ENCODE results near the gene ALG5. TPM values are rescaled to one million over a fixed set of nuclear protein-coding genes. Genes with fewer than 3 reads are reported as not detected.
A peak's percentile ranks its signal among the peaks of the same experiment; 100 is the strongest.

Gene ALG5
- total and polyA plus RNA-seq, 2 experiments from 2014 or later: 29.6 to 76.2 TPM

GRCh38 chr13:36997716-36998427 is 1.3 kb downstream of the ALG5 start:
- peak overlapping the region; percentile 97 for H2AFZ ChIP-seq
- peaks cover 16% of the 10 kb centered on the region for H3K4me1 ChIP-seq (ENCODE audit: insufficient read depth)
- in situ Hi-C loops (cut with MboI): loop anchor here (25.0 kb wide), 1 partner anchor 586 kb away; no protein-coding TSS in a partner anchor
- TF ChIP-seq EZH2 (IDR thresholded peaks at IDR 0.05; ENCODE audit: insufficient read depth, poor library complexity, severe bottlenecking): no peak
- no peak for TF ChIP-seq EZH2phosphoT487 (IDR thresholded peaks at IDR 0.05; ENCODE audit: insufficient read depth, low read depth)
- WGBS, 2 experiments (ENCODE audit: low coverage in 1 of 2, low lambda C conversion rate in 2 of 2, missing lambda C conversion rate in 2 of 2): 61 to 63% methylated on average over 6 of the region's 6 CpGs
- H3K4me2 ChIP-seq (ENCODE audit: unreplicated experiment): peak overlapping the region; percentile 96
- peaks cover 9% of the 10 kb centered on the region for H3F3A ChIP-seq (ENCODE audit: insufficient read depth)
- H3K36me3 ChIP-seq (ENCODE audit: low read depth): peaks cover 19% of the 10 kb centered on the region
- H3K9me3 ChIP-seq (ENCODE audit: low read depth): no peaks in the 10 kb centered on the region
- peaks cover 74% of the 10 kb centered on the region for H3K79me2 ChIP-seq (ENCODE audit: insufficient read depth)
- peak overlapping the region; percentile 95 for H3K4me3 ChIP-seq
- DNase-seq: peak; percentile 51
- peak overlapping the region; percentile 95 for H3K9ac ChIP-seq
- 0 out of 2 replicates have a peak, but pooled peaks cover 3% of the 10 kb centered on the region for H4K20me1 ChIP-seq (ENCODE audit: insufficient read depth)
- no peaks in the 10 kb centered on the region for H3K9me2 ChIP-seq (ENCODE audit: insufficient read depth)
- no peaks in the 10 kb centered on the region for H3K27me3 ChIP-seq (replicated peaks; ENCODE audit: insufficient read depth)
- H3K27ac ChIP-seq: peak overlapping the region; percentile 55

- peaks cover 67% of the 10 kb centered on the region for H3K36me3 ChIP-seq (ENCODE audit: low read depth)
- in situ Hi-C loops (cut with MboI): loop anchor here (25.0 kb wide), 1 partner anchor 580 kb away; no protein-coding TSS in a partner anchor
Measured at GRCh38 chr13:36992362-36992761, 6.8 kb downstream of the ALG5 start.

GRCh38 chr13:36986462-36987240 is 12.5 kb downstream of the ALG5 start:
- H3K79me2 ChIP-seq (ENCODE audit: insufficient read depth): 0 out of 2 replicates have a peak, but pooled peaks cover 4% of the 10 kb centered on the region
- H3K9ac ChIP-seq: no peak overlapping the region
- no peaks in the 10 kb centered on the region for H3K9me3 ChIP-seq (ENCODE audit: low read depth)
- H3K27me3 ChIP-seq (replicated peaks; ENCODE audit: insufficient read depth): no peaks in the 10 kb centered on the region
- peak; percentile 26 for DNase-seq
- H3F3A ChIP-seq (ENCODE audit: insufficient read depth): peaks cover 44% of the 10 kb centered on the region
- H3K4me2 ChIP-seq (ENCODE audit: unreplicated experiment): no peak overlapping the region
- no peaks in the 10 kb centered on the region for H3K9me2 ChIP-seq (ENCODE audit: insufficient read depth)
- TF ChIP-seq EZH2 (IDR thresholded peaks at IDR 0.05; ENCODE audit: insufficient read depth, poor library complexity, severe bottlenecking) (no peak), EZH2phosphoT487 (IDR thresholded peaks at IDR 0.05; ENCODE audit: insufficient read depth, low read depth) (no peak)
- no peak overlapping the region for H3K27ac ChIP-seq
- in situ Hi-C loops (cut with MboI): loop anchor here (25.0 kb wide), 1 partner anchor 574 kb away; no protein-coding TSS in a partner anchor
- H3K36me3 ChIP-seq (ENCODE audit: low read depth): peaks cover 74% of the 10 kb centered on the region
- 76 to 78% methylated on average over 2 of the region's 2 CpGs for WGBS, 2 experiments (ENCODE audit: low coverage in 1 of 2, low lambda C conversion rate in 2 of 2, missing lambda C conversion rate in 2 of 2)
- H3K4me3 ChIP-seq: no peak overlapping the region
- H2AFZ ChIP-seq: no peak overlapping the region
- no peaks in the 10 kb centered on the region for H3K4me1 ChIP-seq (ENCODE audit: insufficient read depth)
- no peaks in the 10 kb centered on the region for H4K20me1 ChIP-seq (ENCODE audit: insufficient read depth)

More at GRCh38 chr13:36992362-36992761, 6.8 kb downstream of the ALG5 start:
- H3K27me3 ChIP-seq (replicated peaks; ENCODE audit: insufficient read depth): no peaks in the 10 kb centered on the region
- no peak overlapping the region for H3K4me2 ChIP-seq (ENCODE audit: unreplicated experiment)
- no peak overlapping the region for H2AFZ ChIP-seq
- peaks cover 12% of the 10 kb centered on the region; the same call in 1 of the 2 replicates for H3F3A ChIP-seq (ENCODE audit: insufficient read depth)
- H3K27ac ChIP-seq: no peak overlapping the region
- H3K9ac ChIP-seq: no peak overlapping the region
- H3K9me2 ChIP-seq (ENCODE audit: insufficient read depth): no peaks in the 10 kb centered on the region
- H3K9me3 ChIP-seq (ENCODE audit: low read depth): no peaks in the 10 kb centered on the region
- 0 out of 2 replicates have a peak, but pooled peaks cover under 1% of the 10 kb centered on the region for H3K4me1 ChIP-seq (ENCODE audit: insufficient read depth)
- no peak overlapping the region for H3K4me3 ChIP-seq
- H4K20me1 ChIP-seq (ENCODE audit: insufficient read depth): 0 out of 2 replicates have a peak, but pooled peaks cover 3% of the 10 kb centered on the region
- DNase-seq: no peak
- 100% methylated on average over 4 of the region's 4 CpGs for WGBS, 2 experiments (ENCODE audit: low coverage in 1 of 2, low lambda C conversion rate in 2 of 2, missing lambda C conversion rate in 2 of 2)
- TF ChIP-seq EZH2 (IDR thresholded peaks at IDR 0.05; ENCODE audit: insufficient read depth, poor library complexity, severe bottlenecking) (no peak), EZH2phosphoT487 (IDR thresholded peaks at IDR 0.05; ENCODE audit: insufficient read depth, low read depth) (no peak)
- peaks cover 44% of the 10 kb centered on the region for H3K79me2 ChIP-seq (ENCODE audit: insufficient read depth)

- no peak overlapping the region for H3K27ac ChIP-seq
- H3F3A ChIP-seq (ENCODE audit: insufficient read depth): peaks cover 35% of the 10 kb centered on the region
- H3K9ac ChIP-seq: peak overlapping the region; percentile 12; the same call in 1 of the 2 replicates
- H3K4me2 ChIP-seq (ENCODE audit: unreplicated experiment): no peak overlapping the region
- peak; percentile 75 for DNase-seq
- H3K36me3 ChIP-seq (ENCODE audit: low read depth): peaks cover 38% of the 10 kb centered on the region
- no peaks in the 10 kb centered on the region for H4K20me1 ChIP-seq (ENCODE audit: insufficient read depth)
- no peak overlapping the region; the same call in 1 of the 2 replicates for H2AFZ ChIP-seq
- H3K9me3 ChIP-seq (ENCODE audit: low read depth): no peaks in the 10 kb centered on the region
- no peak overlapping the region for H3K4me3 ChIP-seq
- TF ChIP-seq EZH2phosphoT487 (IDR thresholded peaks at IDR 0.05; ENCODE audit: insufficient read depth, low read depth) (no peak), EZH2 (IDR thresholded peaks at IDR 0.05; ENCODE audit: insufficient read depth, poor library complexity, severe bottlenecking) (no peak)
- H3K79me2 ChIP-seq (ENCODE audit: insufficient read depth): no peaks in the 10 kb centered on the region
- H3K9me2 ChIP-seq (ENCODE audit: insufficient read depth): no peaks in the 10 kb centered on the region
- in situ Hi-C loops (cut with MboI): loop anchor here (5.0 to 25.0 kb wide), 2 partner anchors 124 to 569 kb away; no protein-coding TSS in a partner anchor
- H3K4me1 ChIP-seq (ENCODE audit: insufficient read depth): peaks cover 14% of the 10 kb centered on the region; the same call in 1 of the 2 replicates
- 26 to 31% methylated on average over 6 of the region's 6 CpGs for WGBS, 2 experiments (ENCODE audit: low coverage in 1 of 2, low lambda C conversion rate in 2 of 2, missing lambda C conversion rate in 2 of 2)
- H3K27me3 ChIP-seq (replicated peaks; ENCODE audit: insufficient read depth): no peaks in the 10 kb centered on the region
Measured at GRCh38 chr13:36981156-36981743, 17.9 kb downstream of the ALG5 start.
